Type B pancreatic cell (in vitro differentiated cells): ENCODE data around the gene MYL6. TPM values are rescaled to one million over a fixed set of nuclear protein-coding genes. Genes with fewer than 3 reads are reported as not detected.

ENCODE experiments used
- DNase-seq: peaks from one replicate; pipeline ENCODE4 v3.0.0; 2021; ENCODE audit warnings: mixed read lengths; ENCODE audit not compliant: unreplicated experiment; ENCODE audit errors: extremely low spot score
- H3K27ac Mint-ChIP-seq: 2 replicates; pipeline ENCODE4 v1.8.0; 2021; ENCODE audit warnings: mild to moderate bottlenecking, mixed read lengths
- H3K27me3 Mint-ChIP-seq: 2 replicates; pipeline ENCODE4 v1.8.0; 2021; ENCODE audit warnings: mixed read lengths
- H3K36me3 Mint-ChIP-seq: 2 replicates; pipeline ENCODE4 v1.8.0; 2021; ENCODE audit warnings: mixed read lengths
- H3K4me1 Mint-ChIP-seq: one replicate; pipeline ENCODE4 v1.8.0; 2021; ENCODE audit warnings: mixed read lengths; ENCODE audit not compliant: unreplicated experiment
- H3K4me3 Mint-ChIP-seq: 2 replicates; pipeline ENCODE4 v1.8.0; 2021; ENCODE audit warnings: mild to moderate bottlenecking, mixed read lengths
- H3K9me3 Mint-ChIP-seq: 2 replicates; pipeline ENCODE4 v1.8.0; 2021; ENCODE audit warnings: mixed read lengths
- total RNA-seq: library from RNA; stranded (reverse); gene quantifications from 2 replicates; pipeline ENCODE4 v1.2.1, GENCODE V29; 2021; ENCODE audit warnings: low replicate concordance
- TF ChIP-seq, protein P1 (sequence below): fragments of 200-600 bp; sonication (generic); conservative IDR thresholded peaks from 2 replicates; pipeline ENCODE4 v1.5.0; 2021; ENCODE audit warnings: antibody characterized with exemption, mild to moderate bottlenecking

The MYL6 gene
- total RNA-seq, 1 donor from 2014 or later: 1,223 TPM

DNA sequence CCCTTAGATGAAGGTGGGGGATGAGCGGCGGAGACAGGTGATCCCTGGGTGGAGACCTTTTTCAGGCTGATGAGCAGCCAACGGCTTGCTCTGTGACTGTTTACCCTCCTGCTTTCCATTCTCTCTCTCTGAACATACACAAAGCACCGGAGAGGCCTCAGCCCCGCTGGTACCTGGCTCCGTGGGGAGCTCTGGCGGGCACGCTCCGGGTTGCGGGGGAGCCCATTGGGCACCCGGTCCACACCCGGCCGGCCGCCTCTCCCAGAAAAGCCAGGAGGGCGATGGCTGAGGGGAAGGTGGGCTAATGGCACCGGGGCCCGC, 30.6 kb downstream of the MYL6 start:
- H3K9me3 Mint-ChIP-seq: no peaks in the 10 kb centered on the region
- TF ChIP-seq, protein P1, sequence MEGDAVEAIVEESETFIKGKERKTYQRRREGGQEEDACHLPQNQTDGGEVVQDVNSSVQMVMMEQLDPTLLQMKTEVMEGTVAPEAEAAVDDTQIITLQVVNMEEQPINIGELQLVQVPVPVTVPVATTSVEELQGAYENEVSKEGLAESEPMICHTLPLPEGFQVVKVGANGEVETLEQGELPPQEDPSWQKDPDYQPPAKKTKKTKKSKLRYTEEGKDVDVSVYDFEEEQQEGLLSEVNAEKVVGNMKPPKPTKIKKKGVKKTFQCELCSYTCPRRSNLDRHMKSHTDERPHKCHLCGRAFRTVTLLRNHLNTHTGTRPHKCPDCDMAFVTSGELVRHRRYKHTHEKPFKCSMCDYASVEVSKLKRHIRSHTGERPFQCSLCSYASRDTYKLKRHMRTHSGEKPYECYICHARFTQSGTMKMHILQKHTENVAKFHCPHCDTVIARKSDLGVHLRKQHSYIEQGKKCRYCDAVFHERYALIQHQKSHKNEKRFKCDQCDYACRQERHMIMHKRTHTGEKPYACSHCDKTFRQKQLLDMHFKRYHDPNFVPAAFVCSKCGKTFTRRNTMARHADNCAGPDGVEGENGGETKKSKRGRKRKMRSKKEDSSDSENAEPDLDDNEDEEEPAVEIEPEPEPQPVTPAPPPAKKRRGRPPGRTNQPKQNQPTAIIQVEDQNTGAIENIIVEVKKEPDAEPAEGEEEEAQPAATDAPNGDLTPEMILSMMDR: no peak

DNA sequence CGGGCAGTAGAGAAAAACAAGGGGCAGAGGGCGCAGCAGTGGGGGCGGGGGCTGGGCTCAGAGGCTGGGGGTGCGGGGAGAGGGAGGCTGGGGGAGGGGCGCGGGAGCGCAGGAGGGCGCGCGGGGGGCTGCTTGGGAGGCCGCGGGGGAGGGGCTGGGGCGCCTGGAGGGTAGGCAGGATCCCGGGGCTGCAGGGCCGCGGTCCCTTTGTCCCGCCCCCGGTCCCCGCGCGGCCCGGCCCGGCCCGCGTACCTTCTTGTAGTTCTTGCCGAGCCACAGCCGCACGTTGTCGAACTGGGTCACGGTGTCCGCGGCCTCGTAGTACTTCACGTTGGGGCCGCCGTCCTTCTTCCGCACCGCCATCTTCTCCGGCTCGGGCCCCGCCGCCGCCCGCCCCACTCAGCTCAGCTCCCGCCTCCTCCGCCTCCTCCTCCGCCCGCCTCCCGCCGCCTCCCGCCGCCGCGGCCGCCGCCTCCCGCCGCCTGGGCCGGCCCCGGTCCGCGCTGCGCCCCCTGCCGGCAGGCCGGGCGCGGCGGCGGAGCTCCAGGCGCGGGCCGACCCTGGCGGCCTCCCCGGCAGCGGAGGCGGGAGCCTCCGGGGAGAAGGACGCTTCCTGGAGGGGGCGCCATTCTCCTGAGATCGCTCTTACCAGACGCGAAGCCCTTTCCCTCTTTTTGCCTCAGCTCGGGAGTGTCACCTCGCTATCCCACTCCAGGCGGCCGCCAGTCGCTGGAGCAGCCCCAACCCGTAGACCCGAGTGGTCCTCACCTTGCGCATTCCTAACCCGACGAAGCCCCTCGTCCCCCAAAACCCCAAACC, 31.1 kb downstream of the MYL6 start, which contains the start of gene SMARCC2:
Gene SMARCC2 (minus strand): TSS at position 385 of the 819 bp plus-strand sequence. CDS start 22 bp downstream, at position 363.
- DNase-seq: peak; percentile 95
- H3K27me3 Mint-ChIP-seq: peaks cover 7% of the 10 kb centered on the region
- peaks cover 26% of the 10 kb centered on the region for H3K4me1 Mint-ChIP-seq
- H3K9me3 Mint-ChIP-seq: no peaks in the 10 kb centered on the region
- TF ChIP-seq, protein P1: peak; percentile 80
- peak within 1 kb of the TSS; percentile 99 for H3K4me3 Mint-ChIP-seq
- peaks cover 20% of the 10 kb centered on the region for H3K36me3 Mint-ChIP-seq
- peak within 1 kb of the TSS; percentile 99 for H3K27ac Mint-ChIP-seq

More for the DNA sequence above, 30.6 kb downstream of the MYL6 start:
- H3K36me3 Mint-ChIP-seq: peaks cover 20% of the 10 kb centered on the region
- no peak for DNase-seq
- peaks cover 26% of the 10 kb centered on the region for H3K4me1 Mint-ChIP-seq
- H3K27ac Mint-ChIP-seq: peak overlapping the region; percentile 88
- peak overlapping the region; percentile 93 for H3K4me3 Mint-ChIP-seq
- peaks cover 7% of the 10 kb centered on the region for H3K27me3 Mint-ChIP-seq

GRCh38 chr12:56189918-56190694, 31.9 kb downstream of the MYL6 start:
- H3K36me3 Mint-ChIP-seq: peaks cover 15% of the 10 kb centered on the region
- H3K9me3 Mint-ChIP-seq: no peaks in the 10 kb centered on the region
- peak; percentile 97 for DNase-seq
- H3K4me1 Mint-ChIP-seq: peaks cover 26% of the 10 kb centered on the region
- H3K27ac Mint-ChIP-seq: peak overlapping the region; percentile 99
- peaks cover 7% of the 10 kb centered on the region for H3K27me3 Mint-ChIP-seq
- H3K4me3 Mint-ChIP-seq: peak overlapping the region; percentile 99
- TF ChIP-seq, protein P1: peak; percentile 24

GRCh38 chr12:56190695-56191155, 32.6 kb downstream of the MYL6 start:
- no peaks in the 10 kb centered on the region for H3K9me3 Mint-ChIP-seq
- no peak for DNase-seq
- peaks cover 7% of the 10 kb centered on the region for H3K27me3 Mint-ChIP-seq
- H3K4me1 Mint-ChIP-seq: peaks cover 26% of the 10 kb centered on the region
- H3K36me3 Mint-ChIP-seq: peaks cover 14% of the 10 kb centered on the region
- TF ChIP-seq, protein P1: no peak
- H3K4me3 Mint-ChIP-seq: peak overlapping the region; percentile 99
- peak overlapping the region; percentile 99 for H3K27ac Mint-ChIP-seq

- H3K9me3 Mint-ChIP-seq: no peaks in the 10 kb centered on the region
- H3K4me3 Mint-ChIP-seq: peak overlapping the region; percentile 57
- peaks cover 19% of the 10 kb centered on the region for H3K4me1 Mint-ChIP-seq
- TF ChIP-seq, protein P1: no peak
- peaks cover 12% of the 10 kb centered on the region for H3K36me3 Mint-ChIP-seq
- H3K27me3 Mint-ChIP-seq: peaks cover 7% of the 10 kb centered on the region
- H3K27ac Mint-ChIP-seq: peak overlapping the region; percentile 50
- no peak for DNase-seq
These were observed 34.4 kb downstream of the MYL6 start for GRCh38 chr12:56192582-56192981.
